Lung microvascular endothelial cell (primary cell): Measurements from ENCODE around the gene BFSP1. TPM values are rescaled to one million over a fixed set of nuclear protein-coding genes. Genes with fewer than 3 reads are reported as not detected.
A peak's percentile ranks its signal among the peaks of the same experiment; 100 is the strongest.

ENCODE experiments used
- DNase-seq, 2 donors: peaks; one replicate each; pipeline versions ENCODE4 v3.0.0 to v3.0.0-alpha.2; 2010; ENCODE audit warnings: low read depth in 2 of 2
- total RNA-seq: library from RNA; depleted of rRNA; stranded (reverse); fragments of >200 nt; gene quantifications from 2 replicates; pipeline ENCODE4 v1.2.1, GENCODE V29; 2014

BFSP1 gene
- total RNA-seq, 1 donor from 2014 or later = 0.60 TPM

DNA sequence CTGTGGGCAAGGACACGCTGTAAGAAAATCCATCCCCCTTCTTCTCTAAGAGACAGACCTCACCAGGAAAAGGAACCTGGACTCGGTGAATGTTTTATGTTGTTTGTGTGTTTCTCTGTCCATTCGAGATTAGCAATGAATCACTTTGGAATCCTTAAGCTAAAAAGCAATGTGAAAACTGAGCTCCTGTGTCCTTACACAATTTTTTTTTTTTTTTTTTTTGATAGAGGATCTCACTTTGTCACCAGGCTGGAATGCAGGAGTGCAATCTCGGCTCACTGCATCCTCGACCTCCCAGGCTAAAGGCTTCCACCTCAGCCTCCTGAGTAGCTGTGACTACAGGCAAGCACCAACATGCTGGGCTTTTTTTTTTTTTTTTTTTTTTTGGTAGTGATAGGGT is 32.1 kb downstream of the BFSP1 start:
- no peak for DNase-seq

DNA sequence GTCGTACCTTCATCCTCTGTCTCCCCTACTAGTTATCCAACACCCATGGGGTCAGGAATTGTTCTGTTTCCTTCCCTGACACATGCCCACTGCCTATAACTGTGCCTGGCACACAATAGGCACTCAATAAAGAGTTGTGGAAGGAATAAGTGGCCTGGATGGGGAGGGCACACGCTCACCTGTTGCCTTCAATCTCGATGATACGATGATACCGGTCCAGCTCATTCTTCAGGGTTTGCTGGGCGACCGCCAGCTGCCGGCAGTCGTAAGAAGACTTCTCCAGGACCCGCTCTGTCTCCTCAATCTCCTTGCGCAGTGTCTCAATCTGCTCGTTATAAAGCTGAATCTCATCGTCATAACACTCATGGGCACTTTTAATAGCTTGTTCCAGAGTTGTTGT is 32.5 kb downstream of the BFSP1 start:
- DNase-seq = no peak

DNA sequence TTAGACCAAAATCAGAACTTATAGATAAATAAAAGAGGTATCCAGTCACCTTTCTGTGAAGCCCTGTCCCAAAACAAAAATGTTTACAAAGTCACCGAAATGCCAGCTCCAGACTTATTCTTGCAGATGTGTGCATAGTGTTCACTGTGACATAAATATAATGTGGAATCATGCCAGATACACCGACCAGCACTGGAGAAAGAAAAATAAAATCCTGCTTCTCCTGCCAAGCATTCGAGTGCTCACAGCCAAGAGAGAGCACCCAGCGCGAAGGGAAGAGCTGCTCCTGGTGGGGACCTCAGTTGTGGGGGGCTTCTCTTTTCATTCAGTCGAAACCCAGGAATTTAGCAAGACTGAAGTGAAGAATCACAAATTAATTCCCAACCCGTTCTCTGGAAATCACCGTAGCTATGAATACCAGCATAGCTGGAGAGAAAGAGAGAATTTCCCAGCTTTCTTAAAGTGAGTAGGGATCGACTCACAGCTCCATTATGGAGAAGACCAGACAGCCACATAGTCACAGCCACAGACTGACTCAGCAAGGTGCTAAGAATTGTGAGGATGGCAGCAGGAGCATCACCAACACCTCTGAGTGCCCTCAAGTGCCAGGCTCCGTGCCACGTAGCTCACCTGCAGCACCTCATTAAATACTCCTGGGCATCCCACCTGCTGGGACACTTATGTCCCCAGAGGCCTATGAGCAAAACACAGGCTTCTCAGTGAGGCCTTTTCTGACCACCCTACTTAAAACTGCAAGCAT is 33.2 kb downstream of the BFSP1 start:
- peak in 1 of 2 donors; percentile 49 for DNase-seq

DNA sequence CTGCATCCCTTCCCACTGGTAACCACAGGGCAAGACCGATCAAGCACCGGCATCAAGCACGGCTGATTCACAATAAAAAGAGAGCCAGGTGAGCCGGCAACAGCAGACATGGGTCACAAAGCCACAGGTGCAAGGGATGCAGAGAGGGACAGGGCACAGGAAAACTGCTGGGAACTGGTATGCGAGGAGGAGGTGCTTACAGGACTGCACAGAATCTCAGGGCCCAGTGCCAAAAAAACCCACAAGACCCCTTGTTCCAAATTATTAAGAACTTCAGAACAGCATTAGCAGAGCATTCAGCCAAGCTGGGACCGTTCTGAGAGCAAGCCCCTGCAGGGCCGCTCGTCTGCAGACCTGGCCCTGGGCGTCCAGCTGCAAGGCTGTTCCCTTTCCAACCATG is 35.4 kb downstream of the BFSP1 start:
- no peak for DNase-seq

DNA sequence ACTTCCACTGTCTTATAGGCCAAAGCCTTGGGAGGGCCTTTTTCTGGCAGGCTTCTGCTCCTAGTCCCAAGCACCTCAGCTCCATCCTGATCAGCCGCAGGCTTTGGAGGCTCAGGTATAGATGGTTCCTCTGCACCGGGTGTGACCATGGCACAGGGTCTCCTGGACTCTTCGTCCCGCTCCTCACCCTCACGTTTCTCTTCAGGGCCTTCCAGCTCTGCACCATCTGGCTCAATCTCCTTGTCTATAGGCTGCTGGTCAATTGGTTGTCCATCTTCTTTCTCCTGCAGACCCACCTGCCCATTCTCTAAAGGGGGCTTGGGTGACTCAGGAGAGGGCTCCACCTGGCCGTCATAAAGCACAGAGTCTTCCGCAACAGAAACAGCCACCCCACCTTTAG is 37.0 kb downstream of the BFSP1 start:
- no peak for DNase-seq

DNA sequence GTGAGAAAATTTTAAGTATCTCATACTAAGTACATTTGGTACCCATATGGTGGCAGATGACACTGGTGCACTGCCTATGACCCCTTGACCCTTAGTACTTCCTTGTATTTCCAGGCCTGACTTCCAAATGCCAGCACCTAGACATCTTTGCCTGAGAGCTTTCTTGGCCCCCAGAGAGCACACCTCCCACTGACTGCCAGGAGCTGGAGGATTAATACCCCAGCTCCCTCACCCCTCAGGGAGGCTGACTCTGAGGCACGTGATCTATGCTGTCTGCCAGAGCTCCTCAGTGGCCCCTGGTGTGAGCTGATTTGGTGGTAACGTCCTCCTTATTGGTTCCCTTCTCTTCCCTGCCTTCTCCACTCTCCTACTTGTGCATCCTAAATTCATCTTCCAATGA is 38.0 kb downstream of the BFSP1 start:
- no peak for DNase-seq

DNA sequence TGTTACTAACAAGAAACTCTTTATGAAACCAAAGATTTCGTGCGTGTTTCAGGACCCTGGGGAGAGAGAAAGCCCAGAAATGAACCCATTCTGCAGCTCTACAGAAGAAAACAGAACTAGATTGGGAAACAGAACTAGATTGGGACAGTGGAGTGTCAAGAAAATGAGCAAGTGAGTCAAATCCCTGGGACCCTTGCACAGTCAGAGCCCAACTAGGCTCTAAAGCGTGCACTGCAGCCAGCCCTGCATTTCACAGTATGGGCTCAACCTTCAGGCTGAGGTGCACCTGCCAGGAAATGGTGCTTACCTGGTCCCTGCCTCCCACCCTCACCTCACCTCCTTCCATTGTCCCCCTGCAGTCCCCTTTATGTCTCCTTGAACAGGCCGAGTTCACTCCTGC is 39.7 kb downstream of the BFSP1 start:
- DNase-seq = no peak

DNA sequence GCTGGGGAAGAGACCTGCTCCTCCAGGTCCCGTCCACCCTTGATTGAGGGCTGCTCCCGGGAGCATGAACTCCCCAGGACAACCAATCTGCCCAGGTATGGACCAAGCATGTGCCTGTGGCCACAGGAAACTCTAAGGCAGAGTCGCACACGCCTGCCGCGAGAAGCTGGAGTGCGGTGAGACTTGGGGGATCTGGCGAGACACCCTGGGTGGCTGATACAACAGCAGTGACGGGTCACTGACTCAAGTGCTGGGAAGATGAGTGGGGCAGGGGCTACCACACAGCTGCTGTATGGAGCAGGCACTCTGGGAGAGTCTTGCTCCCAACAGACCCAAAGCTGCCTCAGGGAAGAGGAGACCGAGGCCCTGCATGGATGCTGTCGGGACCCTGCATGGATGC is 40.1 kb downstream of the BFSP1 start:
- DNase-seq = no peak

DNA sequence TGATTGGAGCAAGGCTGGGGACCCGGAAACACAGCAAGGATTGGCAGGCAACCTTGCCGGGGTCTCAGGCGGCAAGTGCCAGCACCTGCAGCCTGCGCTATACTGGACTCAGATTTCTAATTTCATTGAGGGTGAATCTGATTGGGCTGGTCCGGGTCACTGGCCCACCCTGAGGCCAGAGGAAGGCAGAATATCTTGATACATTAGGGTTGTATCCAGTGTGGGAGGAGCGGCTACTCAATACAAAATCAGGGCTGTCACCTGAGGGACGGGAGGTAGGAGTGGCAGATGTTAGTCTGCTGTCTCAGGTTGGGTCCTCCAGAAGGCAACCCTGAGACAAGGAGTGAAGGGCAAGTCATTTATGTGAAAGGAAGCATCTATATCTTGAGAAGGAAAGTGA is 40.7 kb downstream of the BFSP1 start:
- no peak for DNase-seq

DNA sequence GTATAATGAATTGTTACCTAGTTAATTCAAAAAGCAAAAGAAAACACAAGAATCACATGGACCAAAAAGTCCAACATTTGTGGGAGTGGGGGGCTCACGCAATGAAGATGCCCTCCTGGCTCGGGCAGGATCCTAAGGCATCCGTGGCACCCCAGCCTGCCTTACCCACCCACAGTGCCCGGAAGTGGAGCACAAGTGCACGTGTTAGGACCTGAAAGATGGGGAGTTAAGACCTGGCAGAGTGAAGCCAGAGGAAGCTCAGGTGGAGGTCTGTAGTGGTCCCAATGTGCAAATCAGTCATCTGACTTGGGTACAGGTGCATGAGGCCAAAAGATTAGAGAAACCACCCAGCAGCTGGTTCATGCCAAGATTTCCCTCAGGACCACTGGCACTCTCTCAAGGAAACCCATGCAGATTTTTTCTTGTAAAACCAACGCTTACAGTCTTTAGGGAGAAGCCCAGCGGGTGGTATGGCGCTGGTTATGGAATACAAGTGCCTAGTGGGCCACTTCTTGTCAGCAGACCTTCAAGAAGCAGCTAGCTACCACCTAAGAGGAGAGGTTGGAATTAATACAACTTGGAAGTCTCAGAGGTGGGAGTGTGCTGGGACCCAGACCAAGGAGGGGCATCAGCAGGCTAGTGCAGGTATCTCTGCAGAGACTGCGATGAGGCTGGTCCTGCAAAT is 42.1 kb downstream of the BFSP1 start:
- DNase-seq = no peak

DNA sequence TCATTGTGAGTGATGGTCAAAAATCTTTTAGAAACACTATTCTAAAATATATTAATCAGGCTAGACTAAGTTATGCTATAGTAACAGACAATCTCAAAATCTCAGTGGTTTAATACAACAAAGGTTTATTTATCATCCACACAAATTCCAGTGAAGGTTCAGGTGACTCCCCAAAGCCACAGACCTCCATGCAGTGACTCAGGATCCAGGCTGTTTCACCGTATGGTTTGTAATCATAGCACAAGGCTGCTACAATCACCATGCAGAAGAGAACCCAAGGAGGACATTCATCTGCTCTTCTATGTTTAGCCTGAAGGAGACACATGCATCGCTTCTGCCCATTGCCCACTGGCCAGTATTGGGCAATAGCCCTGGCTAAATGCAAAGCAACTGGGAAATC is 46.2 kb downstream of the BFSP1 start:
- DNase-seq = no peak

DNA sequence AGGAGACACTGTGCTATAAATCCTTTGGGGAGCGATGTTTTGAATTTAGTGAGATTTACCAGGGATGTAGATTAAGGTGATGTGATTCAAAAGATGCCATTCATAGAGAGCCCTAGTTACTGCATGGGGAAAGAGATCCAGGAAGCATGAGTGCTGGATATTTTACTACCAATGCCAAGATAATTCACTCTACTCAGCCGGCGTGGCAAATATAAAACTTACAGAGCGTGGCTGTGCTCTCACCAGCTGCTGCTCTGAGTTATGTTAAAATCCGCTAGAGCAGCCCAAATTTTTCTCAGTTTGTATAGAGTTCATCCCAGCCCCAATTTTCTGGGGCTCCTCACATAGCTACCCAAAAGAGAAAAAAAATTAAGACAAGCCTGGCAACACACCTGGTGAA is 48.6 kb downstream of the BFSP1 start:
- no peak for DNase-seq

DNA sequence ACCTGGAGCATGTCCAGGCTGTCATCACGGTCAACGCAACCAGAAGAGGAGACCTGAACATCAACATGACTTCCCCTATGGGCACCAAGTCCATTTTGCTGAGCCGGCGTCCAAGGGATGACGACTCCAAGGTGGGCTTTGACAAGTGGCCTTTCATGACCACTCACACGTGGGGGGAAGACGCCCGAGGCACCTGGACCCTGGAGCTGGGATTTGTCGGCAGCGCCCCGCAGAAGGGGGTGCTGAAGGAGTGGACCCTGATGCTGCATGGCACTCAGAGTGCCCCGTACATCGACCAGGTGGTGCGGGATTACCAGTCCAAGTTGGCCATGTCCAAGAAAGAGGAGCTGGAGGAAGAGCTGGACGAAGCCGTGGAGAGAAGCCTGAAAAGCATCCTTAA is 49.5 kb downstream of the BFSP1 start:
- no peak for DNase-seq

DNA sequence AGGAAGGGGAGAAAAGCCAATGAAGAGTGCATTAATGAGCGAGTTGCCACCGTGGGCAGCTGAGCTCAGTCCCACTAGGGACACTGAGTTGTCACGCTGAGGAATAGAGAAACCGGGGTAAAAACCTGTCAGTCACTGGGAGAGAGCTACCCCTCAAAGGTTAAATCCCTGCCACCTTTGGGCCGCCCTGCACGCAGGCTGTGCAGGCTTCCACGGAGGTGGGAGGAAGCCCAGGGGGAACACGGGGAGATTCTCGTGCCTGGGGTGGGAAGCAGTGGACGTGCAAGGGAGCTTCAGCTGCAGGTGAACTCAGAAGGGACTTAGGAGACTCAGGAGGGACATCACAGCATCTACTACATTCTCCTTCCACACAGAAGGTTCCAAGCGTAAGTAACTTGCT is 50.5 kb downstream of the BFSP1 start:
- no peak for DNase-seq

DNA sequence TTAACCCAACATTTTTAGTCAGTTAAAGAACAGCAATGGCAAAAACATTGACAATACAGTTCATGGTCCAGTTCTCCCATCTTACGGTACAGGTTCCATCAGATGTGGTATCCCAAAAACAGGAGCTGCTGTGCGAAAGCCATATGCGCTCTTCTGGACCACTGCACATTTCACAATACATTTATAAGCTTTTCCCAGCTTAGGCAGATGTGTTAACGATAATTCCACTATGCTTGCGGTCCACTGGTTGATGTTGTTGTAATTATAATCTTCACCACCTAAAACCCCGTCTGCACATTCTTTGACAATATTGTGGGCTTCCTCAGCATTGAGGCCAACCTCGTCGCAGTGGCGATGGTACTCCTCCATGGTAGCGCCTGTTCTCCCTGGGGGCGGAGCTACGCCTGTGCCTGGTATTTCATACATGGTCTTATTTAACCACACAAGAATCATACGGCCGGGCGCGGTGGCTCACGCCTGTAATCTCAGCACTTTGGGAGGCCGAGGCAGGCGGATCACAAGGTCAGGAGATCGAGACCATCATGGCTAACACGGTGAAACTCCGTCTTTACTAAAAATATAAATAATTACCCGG is 52.0 kb downstream of the BFSP1 start:
- DNase-seq = no peak

DNA sequence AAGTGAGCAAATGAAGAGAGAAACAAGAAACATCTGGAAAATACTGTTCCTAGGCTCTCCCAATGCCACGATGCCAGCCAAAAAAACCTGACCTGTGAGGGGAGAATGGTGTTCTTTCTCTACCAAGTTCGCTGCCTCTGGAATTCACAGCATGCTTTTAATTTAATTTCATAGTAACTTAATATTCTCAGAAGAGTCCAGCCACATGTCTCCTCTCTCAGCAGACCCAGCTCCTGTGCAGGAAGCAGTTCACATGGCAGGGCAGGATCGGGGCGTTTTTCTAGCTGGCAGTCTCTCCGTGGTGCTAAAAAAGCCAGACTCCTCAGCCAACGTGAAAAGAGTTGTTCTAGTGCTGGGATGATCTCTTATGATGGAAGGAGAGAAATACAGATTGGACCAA is 57.5 kb downstream of the BFSP1 start:
- no peak for DNase-seq

DNA sequence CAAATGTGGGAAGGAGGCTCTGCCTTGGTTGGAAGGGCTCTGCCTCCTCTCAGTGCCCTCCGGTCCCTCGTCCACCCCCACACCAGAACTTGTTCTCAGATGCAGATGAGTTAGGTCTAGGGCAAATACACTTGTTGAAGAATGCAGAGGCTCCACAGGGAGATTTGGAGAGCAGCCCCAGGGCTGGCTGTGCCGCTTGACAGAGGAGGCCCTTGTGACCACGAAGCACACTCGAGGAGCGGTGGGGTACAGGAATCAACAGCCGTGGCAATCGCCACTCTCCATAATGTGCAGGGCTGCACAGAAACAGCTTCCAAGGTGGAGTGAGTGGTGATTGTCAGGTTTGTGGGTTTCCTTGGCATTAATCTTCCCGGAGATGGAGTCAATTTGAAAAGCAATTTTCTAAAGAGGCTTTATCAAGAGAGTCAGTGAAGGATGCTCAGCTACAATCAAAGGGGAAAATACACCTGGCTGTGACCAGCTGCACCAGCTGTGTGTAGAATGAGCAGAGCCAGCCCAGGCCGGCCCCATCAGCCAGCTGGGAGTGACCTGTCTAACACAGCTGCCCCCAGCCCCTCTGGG is 59.5 kb downstream of the BFSP1 start:
- DNase-seq = no peak

DNA sequence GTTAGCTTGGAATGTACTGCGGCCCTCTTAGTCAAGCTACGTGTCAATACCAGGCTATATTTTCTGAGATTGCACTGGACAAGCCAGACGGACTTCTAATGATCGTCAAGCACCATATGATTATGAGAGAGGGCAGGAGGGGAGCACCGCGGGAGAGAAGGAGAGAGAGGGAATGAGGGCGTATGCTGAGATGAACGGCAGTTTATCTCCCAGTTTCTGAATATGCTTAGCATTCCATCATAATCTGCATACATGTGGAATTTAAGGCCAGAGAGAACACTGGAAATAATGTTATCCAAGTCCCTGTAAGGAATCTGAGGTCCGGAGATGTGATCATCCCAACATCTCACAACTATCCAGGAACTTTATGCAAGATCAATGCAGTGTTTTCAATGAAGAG is 60.2 kb downstream of the BFSP1 start:
- no peak for DNase-seq

DNA sequence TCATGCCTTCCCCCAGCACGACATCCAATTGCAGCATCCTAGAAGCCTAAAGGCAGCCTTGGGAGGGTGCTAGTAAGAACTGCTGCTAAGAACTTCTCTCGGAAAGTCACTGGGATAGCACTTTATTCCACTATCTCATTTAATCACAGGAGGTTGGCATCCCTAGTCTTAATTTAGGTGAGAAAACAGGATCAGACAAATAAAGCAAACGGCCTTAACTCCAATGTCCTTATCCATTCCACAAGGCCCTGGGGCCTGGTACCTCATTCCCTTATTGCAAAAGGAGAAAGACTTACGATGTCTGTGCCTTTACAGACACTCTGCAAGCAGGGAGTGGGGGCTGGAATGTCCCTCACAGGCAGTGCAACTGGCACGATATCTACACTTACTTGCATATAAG is 60.7 kb downstream of the BFSP1 start:
- no peak for DNase-seq

DNA sequence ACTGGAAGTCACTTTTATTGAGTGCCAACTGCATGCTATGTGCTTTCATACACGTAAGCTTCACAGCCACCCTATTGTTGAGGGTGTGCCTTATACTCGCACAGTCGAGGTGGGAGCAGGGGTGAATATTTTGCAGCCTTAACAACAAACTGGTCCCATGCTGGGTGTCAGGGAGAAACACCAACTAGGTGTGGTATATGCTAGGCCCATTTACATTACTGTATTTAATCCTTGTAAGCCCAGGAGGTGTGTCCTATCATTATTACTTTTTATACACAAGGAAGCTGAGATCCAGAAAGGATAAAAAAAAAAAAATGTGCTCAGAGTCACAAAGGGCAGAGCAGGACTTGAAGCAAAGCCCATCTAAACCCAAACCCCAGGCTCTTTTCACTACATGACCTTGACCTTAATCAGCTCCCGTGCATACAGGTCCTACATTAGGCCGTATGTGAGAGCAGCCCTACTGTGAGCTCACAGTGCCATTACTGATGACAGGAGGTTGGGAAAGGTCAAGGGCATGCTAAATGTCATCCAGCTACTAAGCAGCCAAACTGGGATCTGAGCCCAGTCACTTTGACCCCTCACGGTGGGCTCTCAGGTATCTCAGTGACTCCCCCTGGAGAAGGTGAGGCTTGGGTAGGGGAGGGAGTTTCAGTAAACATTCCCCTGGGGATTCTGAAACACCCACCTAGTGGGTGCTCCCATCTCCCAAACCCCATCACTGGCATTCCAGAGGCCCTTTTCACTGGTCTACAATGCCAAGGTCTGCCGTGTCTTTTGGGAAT is 61.7 kb downstream of the BFSP1 start:
- DNase-seq = no peak

DNA sequence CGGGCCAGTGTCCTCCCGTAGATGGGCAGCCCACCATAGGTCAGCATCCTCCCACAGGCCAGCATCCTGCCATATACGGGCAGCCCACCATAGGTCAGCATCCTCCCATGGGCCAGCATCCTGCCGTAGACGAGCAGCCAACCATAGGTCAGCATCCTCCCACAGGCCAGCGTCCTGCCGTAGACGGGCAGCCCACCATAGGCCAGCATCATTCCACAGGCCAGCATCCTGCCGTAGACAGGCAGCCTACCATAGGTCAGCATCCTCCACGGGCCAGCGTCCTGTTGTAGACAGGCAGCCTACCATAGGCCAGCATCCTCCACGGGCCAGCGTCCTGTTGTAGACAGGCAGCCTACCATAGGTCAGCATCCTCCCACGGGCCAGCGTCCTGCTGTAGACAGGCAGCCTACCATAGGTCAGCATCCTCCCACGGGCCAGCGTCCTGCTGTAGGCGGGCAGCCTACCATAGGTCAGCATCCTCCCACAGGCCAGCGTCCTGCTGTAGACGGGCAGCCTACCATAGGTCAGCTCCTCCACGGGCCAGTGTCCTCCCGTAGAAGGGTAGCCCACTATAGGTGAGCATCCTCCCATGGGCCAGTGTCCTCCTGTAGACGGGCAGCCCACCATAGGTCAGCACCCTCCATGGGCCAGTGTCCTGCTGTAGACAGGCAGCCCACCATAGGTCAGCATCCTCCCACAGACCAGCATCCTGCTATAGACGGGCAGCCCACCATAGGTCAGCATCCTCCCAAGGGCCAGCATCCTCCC is 62.9 kb downstream of the BFSP1 start:
- DNase-seq = no peak
